ENCODE measurements around the gene MSGN1. TPM values are rescaled to one million over a fixed set of nuclear protein-coding genes. Genes with fewer than 3 reads are reported as not detected.

MSGN1 gene, protein sequence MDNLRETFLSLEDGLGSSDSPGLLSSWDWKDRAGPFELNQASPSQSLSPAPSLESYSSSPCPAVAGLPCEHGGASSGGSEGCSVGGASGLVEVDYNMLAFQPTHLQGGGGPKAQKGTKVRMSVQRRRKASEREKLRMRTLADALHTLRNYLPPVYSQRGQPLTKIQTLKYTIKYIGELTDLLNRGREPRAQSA
- total RNA-seq, result not detected in 2 replicates

DNA sequence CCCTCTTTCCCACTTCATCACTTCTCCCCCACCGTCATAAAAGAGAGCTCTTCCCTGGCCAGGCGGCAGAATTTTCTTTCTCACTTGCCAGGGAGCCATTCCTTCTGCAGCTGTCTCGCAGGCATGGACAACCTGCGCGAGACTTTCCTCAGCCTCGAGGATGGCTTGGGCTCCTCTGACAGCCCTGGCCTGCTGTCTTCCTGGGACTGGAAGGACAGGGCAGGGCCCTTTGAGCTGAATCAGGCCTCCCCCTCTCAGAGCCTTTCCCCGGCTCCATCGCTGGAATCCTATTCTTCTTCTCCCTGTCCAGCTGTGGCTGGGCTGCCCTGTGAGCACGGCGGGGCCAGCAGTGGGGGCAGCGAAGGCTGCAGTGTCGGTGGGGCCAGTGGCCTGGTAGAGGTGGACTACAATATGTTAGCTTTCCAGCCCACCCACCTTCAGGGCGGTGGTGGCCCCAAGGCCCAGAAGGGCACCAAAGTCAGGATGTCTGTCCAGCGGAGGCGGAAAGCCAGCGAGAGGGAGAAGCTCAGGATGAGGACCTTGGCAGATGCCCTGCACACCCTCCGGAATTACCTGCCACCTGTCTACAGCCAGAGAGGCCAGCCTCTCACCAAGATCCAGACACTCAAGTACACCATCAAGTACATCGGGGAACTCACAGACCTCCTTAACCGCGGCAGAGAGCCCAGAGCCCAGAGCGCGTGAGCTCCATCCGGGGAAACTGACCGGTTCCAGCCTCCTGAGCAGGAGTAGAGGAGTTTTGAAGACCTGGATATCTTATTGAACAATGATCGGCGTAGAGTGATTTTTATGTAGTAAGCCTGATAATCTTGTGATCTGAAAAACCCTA is at the start of gene MSGN1:
TSS of gene MSGN1 (plus strand) at position 65 of the 850 bp plus-strand sequence. CDS start at position 124, 59 bp downstream.

Other genes starting within 250 kb of the MSGN1 start
- 15.3 and 23.7 TPM in 2 replicates for gene SMC6, start 62.6 kb upstream of the MSGN1 start, total RNA-seq
- 11.1 and 11.8 TPM in 2 replicates for gene GEN1, start 62.3 kb upstream of the MSGN1 start, total RNA-seq
- 13.7 and 16.9 TPM in 2 replicates for gene KCNS3, start 62.2 kb downstream of the MSGN1 start, total RNA-seq